ENCODE results near the gene SGO2.

DNA sequence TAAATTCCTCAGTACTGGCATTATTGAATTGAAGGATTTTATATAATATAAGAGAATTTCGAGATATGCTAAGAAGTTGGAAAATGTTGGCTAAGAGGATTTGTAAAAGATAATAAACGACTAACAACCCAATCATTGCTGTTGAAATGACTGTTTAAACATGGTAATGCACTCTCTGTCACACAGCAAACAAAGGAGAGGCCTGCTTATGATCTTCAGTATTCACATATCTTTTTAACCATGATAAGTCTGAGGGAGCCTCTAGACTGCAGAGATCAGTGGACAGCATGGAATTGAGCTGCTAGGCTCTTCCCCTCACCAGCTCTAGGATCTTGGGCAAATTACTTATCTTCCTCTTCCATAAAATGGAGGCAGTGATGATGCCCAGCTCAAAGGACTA, 18.8 kb upstream of the SGO2 start:
- TF ChIP-seq POLR2AphosphoS5 (IDR thresholded peaks at IDR 0.05; ENCODE audit: borderline replicate concordance, low read depth, low read length) (no peak), EZH2 (IDR thresholded peaks at IDR 0.05) (no peak), FOXP2 (optimal IDR thresholded peaks at IDR 0.05; ENCODE audit: control extremely low read depth, extremely low read length, insufficient read depth) (no peak)

Data from SK-N-MC (cell line).